ENCODE data around the gene DNM1L. TPM values are rescaled to one million over a fixed set of nuclear protein-coding genes. Genes with fewer than 3 reads are reported as not detected.

Gene DNM1L
- total and polyA plus RNA-seq, 9 of the 15 experiments (the other 6 are each of a cell fraction or from before 2014, with no cell fraction given): 24.1 to 82.8 (median 61.5) TPM

GRCh38 chr12:32755654-32756475 lies 76.8 kb downstream of the DNM1L start, which contains the start of gene YARS2 (continued):
- TF ChIP-seq MYBL2 (IDR thresholded peaks at IDR 0.05; ENCODE audit: low read depth): no peak
- no peak for TF ChIP-seq MYBL2 (CRISPR knock-in tag; IDR thresholded peaks at IDR 0.05; ENCODE audit: borderline replicate concordance)
- no peak for TF ChIP-seq TEAD2 (tag; IDR thresholded peaks at IDR 0.05)
- TF ChIP-seq ZNF217 (CRISPR knock-in tag; IDR thresholded peaks at IDR 0.05): no peak
- no peak for TF ChIP-seq CEBPZ (IDR thresholded peaks at IDR 0.05; ENCODE audit: borderline replicate concordance, low read depth, low read length)
- TF ChIP-seq FOXP4 (CRISPR knock-in tag; IDR thresholded peaks at IDR 0.05; ENCODE audit: borderline replicate concordance): no peak
- no peak for TF ChIP-seq NEUROD1 (IDR thresholded peaks at IDR 0.05; ENCODE audit: borderline replicate concordance, low read depth, low read length, partially characterized antibody)
- TF ChIP-seq ZNF253 (CRISPR knock-in tag; conservative IDR thresholded peaks at IDR 0.05): no peak
- no peak for TF ChIP-seq E2F6 (IDR thresholded peaks at IDR 0.05; ENCODE audit: borderline replicate concordance in 1 of 2, extremely low read depth in 1 of 2, insufficient read depth in 1 of 2, insufficient read length in 1 of 2, low read depth in 1 of 2, low read length in 1 of 2, poor library complexity in 1 of 2, severe bottlenecking in 1 of 2)
- no peak for TF ChIP-seq ZNF75A (CRISPR knock-in tag; IDR thresholded peaks at IDR 0.05)
- no peak for TF ChIP-seq ZBTB49 (CRISPR knock-in tag; IDR thresholded peaks at IDR 0.05; ENCODE audit: borderline replicate concordance)
- TF ChIP-seq BHLHE40 (IDR thresholded peaks at IDR 0.05; ENCODE audit: low read length): no peak
